DND-41 (cell line): Measurements from ENCODE around the gene NUDT12.

Source experiments
- ATAC-seq: fragments of 200-7000 bp; cut with Tn5 transposase; 3 replicates; pipeline ENCODE4 v1.9.1; 2021; ENCODE audit warnings: low read depth; ENCODE audit not compliant: insufficient read depth
- DNase-seq: peaks from one replicate; pipeline ENCODE4 v3.0.0-alpha.2; 2020
- H2AFZ ChIP-seq: 2 replicates; pipeline ENCODE4 v1.6.0; 2012; ENCODE audit warnings: low read depth, low read length
- H3K27ac ChIP-seq: 2 replicates; pipeline ENCODE4 v1.5.1; 2012; ENCODE audit warnings: low read length, inconsistent platforms
- H3K27me3 ChIP-seq: fragments of 200-600 bp; sonication (generic); 2 replicates; pipeline ENCODE4 v1.6.0; 2012; ENCODE audit warnings: low read length, mild to moderate bottlenecking, inconsistent platforms; ENCODE audit not compliant: insufficient read depth, poor library complexity
- H3K36me3 ChIP-seq: 2 replicates; pipeline ENCODE4 v1.5.1; 2012; ENCODE audit warnings: low read length, inconsistent platforms; ENCODE audit not compliant: insufficient read depth
- H3K4me1 ChIP-seq: 2 replicates; pipeline ENCODE4 v1.5.1; 2012; ENCODE audit warnings: mild to moderate bottlenecking, low read length; ENCODE audit not compliant: insufficient read depth
- H3K4me2 ChIP-seq: 2 replicates; pipeline ENCODE4 v1.6.0; 2012; ENCODE audit warnings: mild to moderate bottlenecking, moderate library complexity, low read length, inconsistent platforms; ENCODE audit not compliant: insufficient read depth
- H3K4me3 ChIP-seq, 2 experiments: fragments of 200-600 bp in 1 of 2; shearing (Covaris generic) in 1 of 2; 2 replicates each; pipeline ENCODE4 v1.5.1; 2012 to 2016; ENCODE audit warnings: inconsistent platforms in 2 of 2, low read length in 2 of 2, mild to moderate bottlenecking in 2 of 2, low read depth in 1 of 2, moderate library complexity in 1 of 2
- H3K79me2 ChIP-seq: 2 replicates; pipeline ENCODE4 v1.6.0; 2012; ENCODE audit warnings: low read length, inconsistent platforms; ENCODE audit not compliant: insufficient read depth
- H3K9ac ChIP-seq: 2 replicates; pipeline ENCODE4 v1.6.0; 2012; ENCODE audit warnings: low read depth, mild to moderate bottlenecking, inconsistent platforms, low read length, moderate library complexity
- H3K9me3 ChIP-seq: 2 replicates; pipeline ENCODE4 v1.5.1; 2012; ENCODE audit warnings: low read length, moderate library complexity, mild to moderate bottlenecking, inconsistent platforms; ENCODE audit not compliant: insufficient read depth, severe bottlenecking
- H4K20me1 ChIP-seq: 2 replicates; pipeline ENCODE4 v1.6.0; 2012; ENCODE audit warnings: low read length; ENCODE audit not compliant: insufficient read depth
- CTCF ChIP-seq: IDR thresholded peaks from 2 replicates; pipeline ENCODE4 v1.5.1; 2012; ENCODE audit warnings: borderline replicate concordance, low read length, moderate library complexity, mild to moderate bottlenecking; ENCODE audit not compliant: poor library complexity, severe bottlenecking; ENCODE audit errors: extremely low read depth
- EZH2 ChIP-seq: IDR thresholded peaks from 3 replicates; pipeline ENCODE4 v1.6.1; 2012; ENCODE audit warnings: borderline replicate concordance, low read depth, mild to moderate bottlenecking, moderate library complexity, low read length, inconsistent platforms; ENCODE audit not compliant: severe bottlenecking

NUDT12 gene

DNA sequence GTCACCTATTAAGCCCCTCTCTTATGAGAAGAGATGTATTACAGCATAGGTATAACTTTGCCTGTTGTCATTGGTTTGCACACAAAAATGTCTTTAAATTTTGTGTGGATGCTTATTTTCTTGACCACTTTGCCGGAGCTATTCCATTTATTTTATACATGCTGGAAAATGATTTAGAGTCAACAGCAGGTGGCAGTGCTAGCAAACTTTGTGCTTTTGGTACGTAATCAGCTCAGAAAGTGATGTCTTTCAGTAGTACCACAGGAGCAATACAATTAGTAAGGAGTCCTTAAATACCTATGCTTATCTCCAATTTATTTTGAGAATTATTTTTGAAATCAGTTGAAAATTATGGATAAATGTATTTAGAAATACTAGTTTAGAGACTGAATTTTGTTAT lies 19.8 kb upstream of the NUDT12 start:
- Histone ChIP-seq H4K20me1 (no peaks in the 10 kb centered on the region), H3K27me3 (no peaks in the 10 kb centered on the region), H3K4me2 (no peak overlapping the region), H2AFZ (no peak overlapping the region), H3K9ac (no peak overlapping the region), H3K27ac (no peak overlapping the region), H3K79me2 (no peaks in the 10 kb centered on the region), H3K4me3 (no peak overlapping the region), H3K36me3 (no peaks in the 10 kb centered on the region), H3K4me1 (no peaks in the 10 kb centered on the region), H3K9me3 (no peaks in the 10 kb centered on the region)
- peak; percentile 24 for DNase-seq
- ATAC-seq, result 0 out of 3 replicates have a peak, but pooled peaks have one; percentile 57
- TF ChIP-seq CTCF (peak; percentile 62), EZH2 (no peak)

- Histone ChIP-seq H3K9ac (no peak overlapping the region), H3K27ac (no peak overlapping the region), H2AFZ (no peak overlapping the region), H3K79me2 (no peaks in the 10 kb centered on the region), H3K36me3 (no peaks in the 10 kb centered on the region), H3K4me1 (no peaks in the 10 kb centered on the region), H3K27me3 (peaks cover 9% of the 10 kb centered on the region), H4K20me1 (no peaks in the 10 kb centered on the region), H3K4me2 (no peak overlapping the region), H3K4me3 (no peak overlapping the region), H3K9me3 (no peaks in the 10 kb centered on the region)
- ATAC-seq, result no peak
- no peak for DNase-seq
- TF ChIP-seq CTCF (no peak), EZH2 (no peak)
Measured at GRCh38 chr5:103573411-103573810, 10.8 kb upstream of the NUDT12 start.

GRCh38 chr5:103572454-103572853 lies 9.9 kb upstream of the NUDT12 start:
- no peaks in the 10 kb centered on the region for H3K4me1 ChIP-seq
- no peak overlapping the region for H3K4me2 ChIP-seq
- H3K79me2 ChIP-seq, result no peaks in the 10 kb centered on the region
- H3K36me3 ChIP-seq, result no peaks in the 10 kb centered on the region
- DNase-seq (no peak), ATAC-seq (no peak)
- no peak for TF ChIP-seq CTCF
- TF ChIP-seq EZH2, result no peak
- peaks cover 9% of the 10 kb centered on the region for H3K27me3 ChIP-seq
- no peaks in the 10 kb centered on the region for H4K20me1 ChIP-seq
- no peak overlapping the region for H3K27ac ChIP-seq
- H2AFZ ChIP-seq, result no peak overlapping the region
- no peaks in the 10 kb centered on the region for H3K9me3 ChIP-seq
- no peak overlapping the region for H3K4me3 ChIP-seq
- no peak overlapping the region for H3K9ac ChIP-seq

DNA sequence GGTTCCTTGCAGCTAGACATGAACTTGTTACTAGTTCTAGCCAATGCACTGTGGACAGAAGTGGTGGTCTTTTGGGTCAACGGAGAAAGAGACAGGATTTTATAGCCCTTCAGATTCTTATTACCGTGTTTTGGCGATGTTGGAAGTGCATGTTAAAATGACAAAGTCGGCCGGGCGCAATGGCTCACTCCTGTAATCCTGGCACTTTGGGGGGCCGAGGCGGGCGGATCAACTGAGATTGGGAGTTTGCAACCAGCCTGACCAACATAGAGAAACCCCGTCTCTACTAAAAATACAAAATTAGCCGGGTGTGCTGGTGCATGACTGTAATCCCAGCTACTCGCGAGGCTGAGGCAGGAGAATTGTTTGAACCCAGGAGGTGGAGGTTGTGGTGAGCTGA lies 9.1 kb upstream of the NUDT12 start:
- no peak for DNase-seq
- Histone ChIP-seq H3K27me3 (peaks cover 9% of the 10 kb centered on the region), H3K9ac (no peak overlapping the region), H2AFZ (no peak overlapping the region), H3K79me2 (no peaks in the 10 kb centered on the region), H3K4me2 (no peak overlapping the region), H3K4me1 (no peaks in the 10 kb centered on the region), H3K27ac (no peak overlapping the region), H3K4me3 (no peak overlapping the region), H3K9me3 (no peaks in the 10 kb centered on the region), H3K36me3 (no peaks in the 10 kb centered on the region), H4K20me1 (no peaks in the 10 kb centered on the region)
- TF ChIP-seq CTCF, result no peak
- TF ChIP-seq EZH2, result no peak
- no peak for ATAC-seq
